Choroid plexus epithelial cell (primary cell): ENCODE results near the gene DNAH10.

Experiments
- DNase-seq: peaks from one replicate; pipeline ENCODE4 v3.0.0-alpha.2; 2010; ENCODE audit warnings: low read depth
- H3K4me3 ChIP-seq: 2 replicates; pipeline ENCODE4 v1.5.1; 2011; ENCODE audit warnings: low read depth, mild to moderate bottlenecking, control low read depth, low read length, moderate library complexity
- CTCF ChIP-seq: conservative IDR thresholded peaks from 2 replicates; pipeline ENCODE4 v1.5.1; 2011; ENCODE audit warnings: low read depth, mild to moderate bottlenecking, control low read depth, inconsistent platforms, low read length, moderate library complexity

DNAH10 gene

GRCh38 chr12:123966596-123966995 lies 204.5 kb downstream of the DNAH10 start:
- no peak for DNase-seq
- no peak for TF ChIP-seq CTCF
- no peak overlapping the region for H3K4me3 ChIP-seq

- DNase-seq, result no peak
- no peak for TF ChIP-seq CTCF
- H3K4me3 ChIP-seq, result no peak overlapping the region
Measured at GRCh38 chr12:123967121-123967586, 205.1 kb downstream of the DNAH10 start.

- DNase-seq, result no peak
- TF ChIP-seq CTCF, result no peak
- peak overlapping the region; percentile 74 for H3K4me3 ChIP-seq
Measured at GRCh38 chr12:123971449-123971769, 209.3 kb downstream of the DNAH10 start.

GRCh38 chr12:123971770-123972456 lies 209.8 kb downstream of the DNAH10 start:
- DNase-seq, result peak; percentile 64
- peak overlapping the region; percentile 74 for H3K4me3 ChIP-seq
- no peak for TF ChIP-seq CTCF

- TF ChIP-seq CTCF, result no peak
- peak; percentile 87 for DNase-seq
- peak within 1 kb of the TSS; percentile 74 for H3K4me3 ChIP-seq
Measured at GRCh38 chr12:123972457-123973401, 210.6 kb downstream of the DNAH10 start, which contains the start of the genes CCDC92 and ZNF664. TSS of gene CCDC92 (minus strand) at chr12:123972831. CDS start at chr12:123944305, 28,526 bp downstream. TSS of gene ZNF664 (plus strand) at chr12:123973215. CDS start at chr12:124012145, 38,930 bp downstream.

GRCh38 chr12:123973552-123974341 lies 211.6 kb downstream of the DNAH10 start:
- DNase-seq, result no peak
- H3K4me3 ChIP-seq, result peak overlapping the region; percentile 74
- no peak for TF ChIP-seq CTCF
